IMR-90 (cell line): ENCODE measurements around the gene ALDH18A1. TPM values are rescaled to one million over a fixed set of nuclear protein-coding genes. Genes with fewer than 3 reads are reported as not detected.

Experiments used
- ATAC-seq: fragments of 200-7000 bp; cut with Tn5 transposase; 2 replicates; pipeline ENCODE4 v1.9.1; 2020; ENCODE audit warnings: low read depth, mild to moderate bottlenecking, moderate library complexity
- BruUV-seq: library from RNA; stranded (reverse); fragments of 400-500 nt; replicated peaks from 2 replicates; lab custom pipeline; 2021; lab: Mats Ljungman, UMichigan
- CTCF ChIA-PET: fragments of 300-600 bp; formaldehyde crosslinking; extraction: SDS; loops from one replicate; lab custom pipeline; 2021; ENCODE audit warnings: antibody characterized with exemption; lab: Yijun Ruan, JAX
- POLR2A ChIA-PET: fragments of 300-600 bp; sonication (Branson Sonifier 250); formaldehyde crosslinking; loops from one replicate; lab custom pipeline; 2022; ENCODE audit warnings: antibody characterized with exemption; ENCODE audit not compliant: unreplicated experiment; lab: Charles Lee
- DNase-seq: peaks from one replicate; pipeline ENCODE4 v3.0.0; 2013
- H2AFZ ChIP-seq: replicated peaks from 2 replicates; pipeline ENCODE3; 2013; ENCODE audit warnings: low read length, mild to moderate bottlenecking; ENCODE audit not compliant: poor library complexity
- H2AK5ac ChIP-seq: 2 replicates; pipeline ENCODE4 v1.6.1; 2013; ENCODE audit warnings: low read depth, low read length, inconsistent platforms
- H2AK9ac ChIP-seq: replicated peaks from 2 replicates; pipeline ENCODE3; 2013; ENCODE audit warnings: mild to moderate bottlenecking, low read depth, low read length, moderate library complexity; ENCODE audit not compliant: poor library complexity
- H2BK120ac ChIP-seq: 2 replicates; pipeline ENCODE4 v1.6.1; 2013; ENCODE audit warnings: low read depth, low read length, inconsistent platforms
- H2BK15ac ChIP-seq: 3 replicates; pipeline ENCODE4 v1.6.1; 2013; ENCODE audit warnings: low read depth, low read length, inconsistent platforms
- H2BK20ac ChIP-seq: 2 replicates; pipeline ENCODE4 v1.6.1; 2013; ENCODE audit warnings: low read depth, mild to moderate bottlenecking, inconsistent platforms, low read length, moderate library complexity
- H2BK5ac ChIP-seq: 2 replicates; pipeline ENCODE4 v1.6.1; 2013; ENCODE audit warnings: mild to moderate bottlenecking, low read depth, low read length, inconsistent platforms; ENCODE audit not compliant: poor library complexity, severe bottlenecking
- H3K14ac ChIP-seq: replicated peaks from 2 replicates; pipeline ENCODE4 v1.6.1; 2013; ENCODE audit warnings: low read depth, low read length, inconsistent platforms
- H3K18ac ChIP-seq: 2 replicates; pipeline ENCODE4 v1.6.1; 2013; ENCODE audit warnings: low read depth, low read length, control low read depth
- H3K23ac ChIP-seq: 2 replicates; pipeline ENCODE4 v1.6.1; 2013; ENCODE audit warnings: low read depth, low read length, inconsistent platforms
- H3K27ac ChIP-seq: 2 replicates; pipeline ENCODE4 v1.5.1; 2013; ENCODE audit warnings: mild to moderate bottlenecking, control low read depth, low read length; ENCODE audit not compliant: insufficient read depth
- H3K27me3 ChIP-seq: 2 replicates; pipeline ENCODE4 v1.6.1; 2013; ENCODE audit warnings: low read length; ENCODE audit not compliant: control insufficient read depth, insufficient read depth
- H3K36me3 ChIP-seq: 2 replicates; pipeline ENCODE4 v1.6.1; 2013; ENCODE audit warnings: low read length, mixed read lengths; ENCODE audit not compliant: control insufficient read depth, insufficient read depth
- H3K4ac ChIP-seq: 2 replicates; pipeline ENCODE4 v1.6.1; 2013; ENCODE audit warnings: low read depth, low read length, inconsistent platforms
- H3K4me1 ChIP-seq: 2 replicates; pipeline ENCODE4 v1.6.1; 2013; ENCODE audit warnings: low read length, mixed read lengths; ENCODE audit not compliant: control insufficient read depth, insufficient read depth
- H3K4me2 ChIP-seq: 2 replicates; pipeline ENCODE4 v1.6.1; 2013; ENCODE audit warnings: low read depth, mild to moderate bottlenecking, control low read depth, low read length, moderate library complexity
- H3K4me3 ChIP-seq: 2 replicates; pipeline ENCODE4 v1.5.1; 2013; ENCODE audit warnings: low read depth, mild to moderate bottlenecking, control low read depth, low read length, moderate library complexity; ENCODE audit not compliant: insufficient read depth
- H3K56ac ChIP-seq: 2 replicates; pipeline ENCODE4 v1.6.1; 2013; ENCODE audit warnings: low read length, inconsistent platforms; ENCODE audit not compliant: insufficient read depth; ENCODE audit errors: extremely low read depth
- H3K79me1 ChIP-seq, 2 experiments: 2 replicates each; pipeline ENCODE4 v1.6.1; 2013; ENCODE audit warnings: low read length in 2 of 2, inconsistent platforms in 1 of 2, low read depth in 1 of 2
- H3K9ac ChIP-seq: 2 replicates; pipeline ENCODE4 v1.6.1; 2013; ENCODE audit warnings: low read depth, low read length, control low read depth
- H3K9me1 ChIP-seq: 2 replicates; pipeline ENCODE4 v1.6.1; 2013; ENCODE audit warnings: low read length, inconsistent platforms; ENCODE audit not compliant: insufficient read depth
- H3K9me3 ChIP-seq: 2 replicates; pipeline ENCODE4 v1.6.1; 2013; ENCODE audit warnings: low read length; ENCODE audit not compliant: control insufficient read depth, insufficient read depth
- H4K20me1 ChIP-seq: 2 replicates; pipeline ENCODE4 v1.6.1; 2013; ENCODE audit warnings: low read length, inconsistent platforms; ENCODE audit not compliant: insufficient read depth
- H4K5ac ChIP-seq: 2 replicates; pipeline ENCODE4 v1.6.1; 2013; ENCODE audit warnings: mild to moderate bottlenecking, low read depth, low read length, control low read depth
- H4K8ac ChIP-seq, 2 experiments: 2 replicates each; pipeline ENCODE4 v1.6.1; 2013; ENCODE audit warnings: low read depth in 2 of 2, low read length in 2 of 2, control low read depth in 1 of 2, inconsistent platforms in 1 of 2
- H4K91ac ChIP-seq: 2 replicates; pipeline ENCODE4 v1.6.1; 2013; ENCODE audit warnings: low read depth, low read length, inconsistent platforms; ENCODE audit not compliant: insufficient read depth
- NFE2L2 ChIP-seq: fragments of 150-350 bp; IDR thresholded peaks from 2 replicates; pipeline ENCODE4 v1.6.1; 2016; ENCODE audit warnings: low read depth, mild to moderate bottlenecking, low read length
- WGBS, 2 experiments: methylation state at CpG; one replicate each; pipeline versions ENCODE4 v1.1.5 to v1.1.7; 2013; ENCODE audit warnings: missing lambda C conversion rate in 2 of 2; ENCODE audit not compliant: insufficient read length in 1 of 2; ENCODE audit errors: extremely low coverage in 2 of 2; 5-methylcytosine and 5-hydroxymethylcytosine counted together
- dilution Hi-C: fragments of 300-500 bp; cut with HindIII; formaldehyde crosslinking; loops from one replicate; pipeline ENCODE4 v1.14.3; 2018; ENCODE audit warnings: low sequenced_read_pairs; ENCODE audit not compliant: unreplicated experiment
- in situ Hi-C: fragments of 300-500 bp; cut with MboI; formaldehyde crosslinking; loops from 3 replicates; pipeline ENCODE4 v1.14.3; 2019; ENCODE audit warnings: low sequenced_read_pairs, inconsistent platforms, mixed read lengths
- intact Hi-C: fragments of 100-400 bp; cut with micrococcal nuclease; formaldehyde crosslinking; loops from 2 replicates; pipeline ENCODE4 v1.10.0; 2022
- polyA plus RNA-seq, 3 experiments: library from polyadenylated mRNA; depleted of rRNA; stranded (reverse); fragments of >200 nt; gene quantifications; 2 replicates each; pipeline ENCODE4 v1.2.3, GENCODE V29; 2012; ENCODE audit warnings: low replicate concordance in 1 of 3
- total RNA-seq: library from RNA; depleted of rRNA; stranded (reverse); fragments of >200 nt; gene quantifications from 2 replicates; pipeline ENCODE4 v1.2.3, GENCODE V29; 2012

Gene ALDH18A1
- total and polyA plus RNA-seq, 2 of the 4 experiments (the other 2 are of a cell fraction), result 93.4 to 232 TPM

- no peak overlapping the region for H3K56ac ChIP-seq
- H2BK120ac ChIP-seq, result no peak overlapping the region
- no peak overlapping the region for H3K4ac ChIP-seq
- no peaks in the 10 kb centered on the region for H3K79me1 ChIP-seq
- CTCF ChIA-PET, result no interaction called here
- no peaks in the 10 kb centered on the region for H4K20me1 ChIP-seq
- H3K18ac ChIP-seq, result no peak overlapping the region
- no peak overlapping the region for H4K91ac ChIP-seq
- no peaks in the 10 kb centered on the region for H3K4me1 ChIP-seq
- no peak overlapping the region for H3K4me2 ChIP-seq
- no peak overlapping the region for H2AK9ac ChIP-seq
- in situ Hi-C loops (no loop called here), intact Hi-C loops (no loop called here), dilution Hi-C loops (no loop called here)
- DNase-seq (no peak), ATAC-seq (no peak)
- H4K5ac ChIP-seq, result no peak overlapping the region
- H3K27me3 ChIP-seq, result peaks cover 3% of the 10 kb centered on the region; the same call in 1 of the 2 replicates
- WGBS, 2 experiments, result no CpG with 5 or more reads among the region's 5 CpGs
- no peaks in the 10 kb centered on the region for H3K36me3 ChIP-seq
- BruUV-seq, result no TSS peak
- no peak overlapping the region for H3K14ac ChIP-seq
- no peak overlapping the region for H3K9ac ChIP-seq
- no peak overlapping the region for H4K8ac ChIP-seq
- H2AK5ac ChIP-seq, result no peak overlapping the region
- H3K9me1 ChIP-seq, result no peaks in the 10 kb centered on the region
- no peak overlapping the region for H3K4me3 ChIP-seq
- no peak overlapping the region for H2BK20ac ChIP-seq
- H3K23ac ChIP-seq, result no peak overlapping the region
- no peak for TF ChIP-seq NFE2L2
- no peaks in the 10 kb centered on the region for H3K9me3 ChIP-seq
- H2BK5ac ChIP-seq, result no peak overlapping the region
- H2BK15ac ChIP-seq, result no peak overlapping the region
- no peak overlapping the region for H2AFZ ChIP-seq
- POLR2A ChIA-PET, result no interaction called here
- H3K27ac ChIP-seq, result no peak overlapping the region
These were observed 88.4 kb downstream of the ALDH18A1 start for GRCh38 chr10:95567903-95568630.
